Activated gamma-delta T cell treated with Interleukin-2 at 50 U/mL for 16 hours (primary cell): ENCODE data around the gene HSPA12B.

Source experiments
- DNase-seq: peaks from one replicate; pipeline ENCODE4 v3.0.0-alpha.2; 2020

Gene HSPA12B

GRCh38 chr20:3749689-3750531 lies 17.4 kb downstream of the HSPA12B start:
- no peak for DNase-seq

GRCh38 chr20:3751305-3751674 lies 18.8 kb downstream of the HSPA12B start:
- no peak for DNase-seq

GRCh38 chr20:3751675-3752385 lies 19.3 kb downstream of the HSPA12B start:
- DNase-seq, result no peak

GRCh38 chr20:3752386-3752759 lies 19.9 kb downstream of the HSPA12B start:
- no peak for DNase-seq

GRCh38 chr20:3753098-3753497 lies 20.6 kb downstream of the HSPA12B start:
- peak; percentile 55 for DNase-seq

GRCh38 chr20:3753501-3754275 lies 21.2 kb downstream of the HSPA12B start:
- no peak for DNase-seq

- no peak for DNase-seq
These were observed 21.8 kb downstream of the HSPA12B start for GRCh38 chr20:3754276-3754630.

- no peak for DNase-seq
These were observed 22.8 kb downstream of the HSPA12B start for GRCh38 chr20:3755269-3755668.

GRCh38 chr20:3755814-3756480 lies 23.5 kb downstream of the HSPA12B start:
- DNase-seq, result no peak

GRCh38 chr20:3757268-3757667 lies 24.8 kb downstream of the HSPA12B start:
- no peak for DNase-seq

- DNase-seq, result no peak
These were observed 26.1 kb downstream of the HSPA12B start for GRCh38 chr20:3758566-3758965.

GRCh38 chr20:3759316-3759823 lies 26.9 kb downstream of the HSPA12B start:
- DNase-seq, result no peak

- DNase-seq, result no peak
These were observed 27.4 kb downstream of the HSPA12B start for GRCh38 chr20:3759884-3760283.

GRCh38 chr20:3760655-3761348 lies 28.3 kb downstream of the HSPA12B start:
- no peak for DNase-seq

- DNase-seq, result no peak
These were observed 31.5 kb downstream of the HSPA12B start for GRCh38 chr20:3763671-3764601.

- DNase-seq, result no peak
These were observed 32.2 kb downstream of the HSPA12B start for GRCh38 chr20:3764659-3765058.

- DNase-seq, result no peak
These were observed 32.8 kb downstream of the HSPA12B start for GRCh38 chr20:3765171-3765882.

GRCh38 chr20:3766422-3767109 lies 34.1 kb downstream of the HSPA12B start:
- no peak for DNase-seq

- DNase-seq, result no peak
These were observed 34.6 kb downstream of the HSPA12B start for GRCh38 chr20:3767110-3767426.
